ENCODE results near the gene FNDC3B.

- no peak for TF ChIP-seq POLR2A (IDR thresholded peaks at IDR 0.05; ENCODE audit: low read depth, low read length)
- no peak for TF ChIP-seq POLR2AphosphoS5 (IDR thresholded peaks at IDR 0.05; ENCODE audit: low read depth, low read length)
- TF ChIP-seq TAF1 (IDR thresholded peaks at IDR 0.05; ENCODE audit: borderline replicate concordance, low read depth, low read length), result no peak
Observed at GRCh38 chr3:172357850-172358754, 318.7 kb downstream of the FNDC3B start.

All from GM12892 (cell line).